Posterior cingulate gyrus (tissue), 11 donors: Measurements from ENCODE around the gene NEK5.
"Not testable (repeated sequence)": the region's sequence is repeated elsewhere in the genome, so short reads cannot be mapped to it uniquely, and the experiment has no call there.

ENCODE experiments used
- DNase-seq, 10 donors: peaks; one replicate each; pipeline versions ENCODE4 v3.0.0 to v3.0.0-alpha.2; 2020 to 2021; ENCODE audit warnings: mixed read lengths in 3 of 10
- intact Hi-C: fragments of 100-400 bp; cut with DNase I; formaldehyde crosslinking; loops from one replicate; pipeline ENCODE4 v1.15.1; 2023

NEK5 gene

GRCh38 chr13:52141299-52141698 lies 12.4 kb upstream of the NEK5 start:
- no peak for DNase-seq
- intact Hi-C loops: no loop called here

- no peak for DNase-seq
- intact Hi-C loops: no loop called here
These were observed 8.6 kb upstream of the NEK5 start for GRCh38 chr13:52137489-52137888.

GRCh38 chr13:52136763-52137162 lies 7.9 kb upstream of the NEK5 start:
- no peak for DNase-seq
- intact Hi-C loops: no loop called here

- intact Hi-C loops: no loop called here
- DNase-seq: no peak
These were observed 1.8 kb upstream of the NEK5 start for GRCh38 chr13:52130641-52131040.

- peak in 7 of 10 donors; percentile 10 to 84 (median 60) for DNase-seq
- intact Hi-C loops: loop anchor here (2.0 to 5.0 kb wide), 4 partner anchors 67 to 311 kb away; partner anchors contain the start of gene TMEM272
These were observed 830 bp downstream of the NEK5 start for GRCh38 chr13:52127783-52128702.

- intact Hi-C loops: loop anchor here (5.0 kb wide), 2 partner anchors 280 to 310 kb away; partner anchors contain the start of gene TMEM272
- no peak for DNase-seq
These were observed 1.5 kb downstream of the NEK5 start for GRCh38 chr13:52127378-52127777.

GRCh38 chr13:52125547-52125946 lies 3.3 kb downstream of the NEK5 start:
- no peak for DNase-seq
- intact Hi-C loops: loop anchor here (5.0 kb wide), 2 partner anchors 278 to 308 kb away; partner anchors contain the start of gene TMEM272

GRCh38 chr13:52118595-52118994 lies 10.3 kb downstream of the NEK5 start:
- DNase-seq: no peak
- intact Hi-C loops: no loop called here

- DNase-seq: no peak
- intact Hi-C loops: no loop called here
These were observed 10.8 kb downstream of the NEK5 start for GRCh38 chr13:52118095-52118494.

GRCh38 chr13:52112591-52112990 lies 16.3 kb downstream of the NEK5 start:
- DNase-seq: no peak
- intact Hi-C loops: no loop called here

- no peak for DNase-seq
- intact Hi-C loops: no loop called here
These were observed 19.7 kb downstream of the NEK5 start for GRCh38 chr13:52109116-52109670.

- intact Hi-C loops: no loop called here
- DNase-seq: no peak
These were observed 23.0 kb downstream of the NEK5 start for GRCh38 chr13:52105841-52106240.

- DNase-seq: no peak
- intact Hi-C loops: no loop called here
These were observed 24.2 kb downstream of the NEK5 start for GRCh38 chr13:52104624-52105023.

GRCh38 chr13:52103386-52103785 lies 25.5 kb downstream of the NEK5 start:
- DNase-seq: no peak
- intact Hi-C loops: no loop called here

GRCh38 chr13:52102423-52102822 lies 26.4 kb downstream of the NEK5 start:
- intact Hi-C loops, DNase-seq: not testable (repeated sequence)

GRCh38 chr13:52097197-52097596 lies 31.7 kb downstream of the NEK5 start:
- intact Hi-C loops: no loop called here
- no peak for DNase-seq

- intact Hi-C loops: no loop called here
- no peak for DNase-seq
These were observed 32.1 kb downstream of the NEK5 start for GRCh38 chr13:52096748-52097147.

- DNase-seq: no peak
- intact Hi-C loops: no loop called here
These were observed 32.8 kb downstream of the NEK5 start for GRCh38 chr13:52096062-52096461.

GRCh38 chr13:52092087-52092486 lies 36.8 kb downstream of the NEK5 start:
- intact Hi-C loops: no loop called here
- DNase-seq: no peak

GRCh38 chr13:52091473-52091872 lies 37.4 kb downstream of the NEK5 start:
- intact Hi-C loops: no loop called here
- DNase-seq: no peak

- intact Hi-C loops: no loop called here
- no peak for DNase-seq
These were observed 43.5 kb downstream of the NEK5 start for GRCh38 chr13:52085421-52085820.

GRCh38 chr13:52084981-52085380 lies 43.9 kb downstream of the NEK5 start:
- DNase-seq, intact Hi-C loops: not testable (repeated sequence)
